GM18505 (cell line): ENCODE measurements around the gene MAST4.

Experiments used
- ATAC-seq: cut with Tn5 transposase; IDR thresholded peaks from one replicate; pipeline ENCODE4 v1.9.1; 2021; ENCODE audit not compliant: unreplicated experiment
- POLR2A ChIP-seq: IDR thresholded peaks from 4 replicates; pipeline ENCODE4 v1.6.1; 2011; ENCODE audit warnings: borderline replicate concordance; ENCODE audit not compliant: insufficient read depth, insufficient read length; ENCODE audit errors: extremely low read depth

MAST4 gene

DNA sequence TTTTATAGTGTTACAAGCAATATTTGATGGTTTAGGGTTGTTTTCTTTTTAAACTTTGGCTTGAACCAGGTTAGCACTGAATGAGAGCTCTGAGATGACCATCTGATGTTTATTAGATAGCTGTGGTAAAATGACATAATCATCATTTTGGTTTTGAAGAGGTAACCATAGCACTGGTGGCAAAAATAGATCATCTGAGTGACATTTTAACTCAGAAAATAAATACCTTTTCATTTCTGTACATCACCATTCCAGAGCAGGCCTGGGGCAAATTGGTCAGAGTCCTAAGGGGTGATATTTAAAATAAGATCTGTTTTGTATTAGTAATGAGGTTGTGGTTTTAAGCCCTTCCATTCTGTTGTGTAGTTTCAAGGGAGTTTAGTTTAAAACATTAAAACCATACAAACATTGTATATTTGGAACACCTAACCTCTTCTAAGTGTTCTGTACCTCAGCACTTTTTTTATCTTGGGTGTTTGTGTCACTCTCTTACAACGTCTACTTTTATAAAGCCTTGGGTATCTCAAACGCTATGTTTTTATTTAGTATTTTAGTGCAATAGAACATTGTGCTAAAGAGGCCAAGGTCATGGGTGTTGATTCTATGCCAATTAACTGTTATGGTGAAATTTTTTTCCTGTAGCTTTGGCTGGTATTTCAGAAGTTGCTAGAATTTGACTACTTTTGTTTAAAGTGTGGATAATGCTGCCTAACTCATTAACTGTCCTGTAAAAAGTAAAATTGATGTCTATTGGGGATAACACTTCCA lies 434.3 kb downstream of the MAST4 start:
- no peak for TF ChIP-seq POLR2A
- ATAC-seq: no peak

DNA sequence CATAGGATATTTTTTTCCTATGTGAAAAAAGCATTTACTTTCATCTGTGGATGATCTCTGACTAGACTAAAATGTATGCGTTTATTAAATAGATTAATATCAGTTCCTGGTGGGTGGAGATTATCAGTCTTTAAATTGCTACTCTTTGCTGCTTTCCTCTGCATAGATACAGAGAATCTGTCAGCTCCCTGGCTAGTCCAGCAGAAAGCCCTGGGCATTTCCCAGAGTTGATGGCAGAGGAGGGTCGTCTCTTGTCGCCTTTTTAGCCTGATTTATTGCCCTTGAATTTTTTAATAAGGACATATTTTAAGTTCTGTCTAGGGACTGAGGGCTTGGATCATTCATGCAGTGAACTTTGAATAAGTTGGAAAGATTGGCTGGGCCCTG lies 434.9 kb downstream of the MAST4 start:
- TF ChIP-seq POLR2A: no peak
- ATAC-seq: no peak

DNA sequence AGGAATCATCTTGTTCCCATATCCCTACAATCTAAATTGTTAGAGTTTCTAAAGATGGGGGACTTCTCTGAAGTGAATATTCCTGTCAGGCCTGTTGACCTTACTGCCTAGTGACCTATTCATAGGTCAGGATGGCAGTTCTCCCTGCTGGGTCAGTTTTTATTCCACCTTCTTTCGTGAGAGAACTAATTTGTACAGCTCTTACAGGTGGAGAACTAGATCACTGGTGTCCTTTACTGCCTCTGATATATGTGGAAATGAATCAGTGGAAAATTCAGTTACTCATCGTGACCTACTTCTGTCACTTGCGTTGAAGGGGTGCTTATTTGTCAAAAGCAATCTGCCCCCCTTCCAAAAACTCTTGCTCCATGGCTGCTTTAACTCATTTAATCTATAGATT lies 435.5 kb downstream of the MAST4 start:
- ATAC-seq: no peak
- no peak for TF ChIP-seq POLR2A

GRCh38 chr5:67032921-67033664 lies 436.9 kb downstream of the MAST4 start:
- ATAC-seq: no peak
- no peak for TF ChIP-seq POLR2A

DNA sequence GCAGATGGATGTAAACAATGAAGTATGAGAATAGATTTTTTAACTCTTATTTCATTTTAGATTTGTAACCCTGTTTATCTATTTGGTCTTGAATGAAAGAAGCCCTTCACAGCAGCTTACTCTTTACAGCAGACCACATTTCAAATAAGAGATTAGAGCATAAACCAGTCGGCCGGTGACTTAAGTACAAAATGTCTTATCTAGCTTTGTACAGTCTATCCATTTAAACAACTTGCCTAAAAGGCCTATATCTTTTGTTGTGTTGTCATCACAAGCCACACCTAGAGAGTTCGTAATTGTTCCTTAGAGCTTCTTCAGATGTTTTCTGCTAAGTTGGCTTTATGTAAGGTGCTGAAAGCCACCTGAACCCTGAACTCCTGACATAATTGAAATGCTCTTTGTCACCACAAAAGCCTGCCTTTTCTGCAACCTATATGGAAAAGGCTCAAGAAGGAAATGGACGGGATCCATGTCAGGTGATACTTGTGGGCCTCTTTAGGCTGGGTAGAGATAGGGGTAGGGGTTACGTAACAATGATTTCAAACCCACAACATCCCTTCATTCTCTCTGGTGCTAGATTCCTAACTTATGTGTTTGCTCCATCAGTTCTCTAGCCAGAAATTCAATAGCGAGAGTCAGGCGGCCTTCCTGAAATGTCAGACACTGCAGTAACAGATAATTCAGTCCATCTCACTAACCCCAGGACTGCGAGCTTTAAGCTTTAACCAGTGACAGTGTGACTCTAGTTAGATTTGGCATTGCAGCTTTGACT lies 437.9 kb downstream of the MAST4 start:
- no peak for ATAC-seq
- TF ChIP-seq POLR2A: no peak

GRCh38 chr5:67035098-67035740 lies 439.0 kb downstream of the MAST4 start:
- no peak for ATAC-seq
- no peak for TF ChIP-seq POLR2A

- no peak for TF ChIP-seq POLR2A
- no peak for ATAC-seq
Observed at GRCh38 chr5:67037171-67037570, 441.0 kb downstream of the MAST4 start.

DNA sequence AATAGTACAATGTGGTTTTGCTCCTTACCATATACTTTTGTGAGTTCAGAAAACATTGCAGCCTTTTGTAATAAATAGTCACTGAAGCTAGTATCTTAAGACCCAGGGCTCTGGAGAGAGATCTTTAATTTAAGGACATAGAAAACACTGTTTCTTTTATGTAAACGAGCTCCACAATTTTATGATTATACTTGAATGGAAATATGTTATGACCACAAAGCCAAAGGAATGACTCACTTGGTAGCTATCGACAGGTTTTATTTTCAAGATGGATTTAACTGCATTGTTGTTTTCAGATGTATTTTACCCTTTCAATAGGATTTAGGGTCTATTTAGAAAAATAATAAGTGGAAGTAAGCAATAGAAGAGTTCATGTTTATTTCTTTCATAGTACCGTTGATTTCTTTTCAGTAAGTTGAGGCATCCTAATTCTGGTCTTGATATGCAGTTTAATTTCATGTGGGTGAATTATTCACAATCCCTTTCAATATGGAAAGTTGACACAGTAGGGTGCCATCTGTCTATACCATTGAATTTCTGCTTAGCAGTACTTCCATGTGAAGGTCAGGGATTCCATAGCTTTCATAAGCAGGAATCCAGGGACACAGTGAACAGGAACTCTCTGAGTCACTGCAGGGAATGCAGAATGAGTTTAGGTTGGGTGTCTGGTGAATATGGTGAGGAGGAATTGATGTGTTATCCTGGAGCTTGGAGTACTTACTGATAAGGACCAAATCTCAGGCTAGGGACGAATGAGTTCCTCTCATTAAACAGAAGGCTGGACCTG lies 442.8 kb downstream of the MAST4 start:
- TF ChIP-seq POLR2A: no peak
- ATAC-seq: no peak

GRCh38 chr5:67042176-67043003 lies 446.2 kb downstream of the MAST4 start:
- no peak for ATAC-seq
- no peak for TF ChIP-seq POLR2A

DNA sequence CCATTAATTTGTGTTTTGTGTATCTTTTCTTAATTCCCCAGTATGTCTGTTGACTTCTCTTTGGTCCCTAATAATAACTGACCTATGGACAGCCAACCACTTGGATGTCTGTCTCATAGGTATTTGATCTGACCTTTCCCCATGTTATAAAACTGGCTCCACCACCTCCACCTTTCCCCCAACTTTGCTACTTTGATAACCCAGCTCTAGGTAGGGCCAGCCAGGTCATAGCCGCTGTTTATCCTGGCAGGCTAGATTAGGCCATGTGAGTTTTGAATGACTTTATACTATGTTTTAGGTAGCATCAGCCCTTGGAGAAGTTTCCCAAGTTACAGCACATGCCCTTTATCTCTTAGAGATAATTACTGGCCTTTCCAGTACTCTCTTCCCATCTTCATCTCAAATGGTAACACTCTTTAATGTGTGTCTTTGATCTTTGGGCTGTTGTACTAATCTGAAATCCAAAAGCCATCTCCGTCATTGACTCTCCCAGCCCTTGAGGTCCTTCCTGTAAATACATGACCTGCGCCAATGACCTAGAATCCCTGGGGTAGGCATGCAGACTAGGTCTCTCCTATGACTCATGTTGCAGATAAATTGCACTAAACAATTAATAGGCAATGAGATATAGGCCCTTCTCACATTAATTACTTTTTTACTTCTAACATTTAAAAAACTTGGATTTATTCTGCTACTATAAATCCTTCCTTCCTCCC lies 447.8 kb downstream of the MAST4 start:
- TF ChIP-seq POLR2A: no peak

More for the DNA sequence above, 447.8 kb downstream of the MAST4 start:
- ATAC-seq: no peak
